C4-2B (cell line): Measurements from ENCODE around the gene DLGAP4.

Experiments
- H3K27ac ChIP-seq: fragments of 450-650 bp; 2 replicates; pipeline ENCODE4 v1.5.1; 2017
- ZFX ChIP-seq: fragments of 450-650 bp; IDR thresholded peaks from 2 replicates; pipeline ENCODE4 v1.6.1; 2017
- TF ChIP-seq, protein P1 (sequence below): fragments of 450-650 bp; conservative IDR thresholded peaks from 2 replicates; pipeline ENCODE4 v1.5.1; 2017; ENCODE audit warnings: mild to moderate bottlenecking

The DLGAP4 gene

DNA sequence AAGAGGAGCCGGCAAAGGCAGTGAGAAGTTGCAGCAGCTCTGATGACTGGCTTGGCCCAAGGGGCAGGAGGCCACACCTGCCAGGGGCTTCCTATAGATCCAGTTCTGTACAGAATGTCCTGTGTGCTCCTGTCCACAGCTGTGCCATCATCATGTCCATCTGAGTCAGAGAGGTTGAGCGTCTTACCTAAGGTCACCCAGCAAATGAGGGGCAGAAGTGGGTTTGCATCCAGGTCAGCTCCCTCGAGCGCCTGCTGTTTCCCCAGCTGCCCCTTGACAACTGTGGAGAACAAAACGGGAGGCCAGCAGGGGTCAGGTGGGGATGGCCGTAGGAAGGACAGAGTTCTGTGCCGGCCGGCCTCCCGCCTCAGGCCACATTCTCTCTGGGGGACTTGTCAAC, 47.6 kb downstream of the DLGAP4 start:
- TF ChIP-seq, protein P1, sequence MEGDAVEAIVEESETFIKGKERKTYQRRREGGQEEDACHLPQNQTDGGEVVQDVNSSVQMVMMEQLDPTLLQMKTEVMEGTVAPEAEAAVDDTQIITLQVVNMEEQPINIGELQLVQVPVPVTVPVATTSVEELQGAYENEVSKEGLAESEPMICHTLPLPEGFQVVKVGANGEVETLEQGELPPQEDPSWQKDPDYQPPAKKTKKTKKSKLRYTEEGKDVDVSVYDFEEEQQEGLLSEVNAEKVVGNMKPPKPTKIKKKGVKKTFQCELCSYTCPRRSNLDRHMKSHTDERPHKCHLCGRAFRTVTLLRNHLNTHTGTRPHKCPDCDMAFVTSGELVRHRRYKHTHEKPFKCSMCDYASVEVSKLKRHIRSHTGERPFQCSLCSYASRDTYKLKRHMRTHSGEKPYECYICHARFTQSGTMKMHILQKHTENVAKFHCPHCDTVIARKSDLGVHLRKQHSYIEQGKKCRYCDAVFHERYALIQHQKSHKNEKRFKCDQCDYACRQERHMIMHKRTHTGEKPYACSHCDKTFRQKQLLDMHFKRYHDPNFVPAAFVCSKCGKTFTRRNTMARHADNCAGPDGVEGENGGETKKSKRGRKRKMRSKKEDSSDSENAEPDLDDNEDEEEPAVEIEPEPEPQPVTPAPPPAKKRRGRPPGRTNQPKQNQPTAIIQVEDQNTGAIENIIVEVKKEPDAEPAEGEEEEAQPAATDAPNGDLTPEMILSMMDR, result no peak
- TF ChIP-seq ZFX, result no peak
- no peak overlapping the region for H3K27ac ChIP-seq

DNA sequence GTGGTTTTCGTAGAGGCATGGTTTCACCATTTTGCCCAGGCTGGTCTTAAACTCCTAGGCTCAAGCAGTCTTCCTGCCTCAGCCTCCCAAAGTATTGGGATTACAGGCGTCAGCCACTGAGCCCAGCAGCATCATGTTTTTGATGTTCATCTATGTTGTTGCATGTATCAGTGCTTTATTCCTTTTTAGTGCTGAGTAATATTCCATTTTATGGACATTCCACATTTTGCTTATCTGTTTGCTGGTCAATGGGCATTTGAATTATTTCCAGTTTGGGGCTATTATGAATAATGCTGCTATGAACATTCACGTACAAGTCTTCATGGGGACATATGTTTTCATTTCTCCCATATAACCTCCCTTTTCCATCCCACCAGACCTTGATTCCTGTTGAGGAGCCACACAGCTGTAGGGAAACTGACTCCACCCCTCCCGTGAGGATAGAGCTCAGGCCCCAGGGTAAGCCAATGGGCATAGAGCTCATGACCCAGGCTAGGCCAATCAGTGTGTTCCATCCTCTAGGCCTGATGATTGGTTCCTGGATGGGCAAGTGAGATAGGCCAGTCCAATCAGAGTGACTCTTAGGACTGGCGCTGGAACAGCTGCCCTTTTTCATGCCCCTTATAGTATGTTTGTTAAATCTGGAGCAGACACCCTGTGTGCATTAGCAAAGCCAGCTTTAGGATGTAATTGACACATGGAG, 49.5 kb downstream of the DLGAP4 start:
- H3K27ac ChIP-seq, result no peak overlapping the region
- TF ChIP-seq ZFX, result no peak
- TF ChIP-seq, protein P1, result no peak

DNA sequence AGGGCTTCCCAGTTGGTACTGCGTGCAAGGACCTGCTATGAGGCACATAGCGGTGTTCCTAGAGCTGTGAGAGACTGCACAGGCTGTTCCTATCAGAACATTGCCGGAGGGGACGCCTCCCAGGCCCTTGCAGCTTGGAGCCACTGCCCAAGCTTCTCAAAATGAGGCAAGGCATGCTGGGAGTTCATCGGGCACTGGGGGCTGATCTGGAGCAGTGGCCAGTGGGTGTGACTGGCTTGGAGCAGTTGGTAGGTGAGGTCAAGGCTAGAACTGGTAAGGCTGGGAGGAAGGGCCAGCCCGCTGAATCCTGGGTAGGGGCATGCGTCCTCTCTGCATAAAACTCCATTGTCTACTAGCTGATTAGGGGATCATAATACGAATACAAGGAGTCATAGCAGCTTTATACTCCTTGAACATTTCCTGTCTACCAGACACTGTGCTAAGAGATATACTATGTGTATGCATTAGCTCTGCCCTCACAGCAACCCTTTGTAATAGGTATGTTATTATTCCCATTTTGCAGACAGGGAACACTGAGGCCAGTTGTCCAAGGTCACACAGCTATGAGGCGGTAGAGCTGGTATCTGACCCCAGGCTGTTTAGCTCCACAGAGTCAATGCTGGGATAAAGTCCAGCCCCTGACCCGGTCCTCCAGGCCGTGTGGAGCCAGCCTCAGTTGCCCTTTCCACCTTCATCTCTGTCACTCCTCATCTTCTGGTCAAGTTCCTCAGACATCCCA, 53.7 kb downstream of the DLGAP4 start:
- no peak for TF ChIP-seq ZFX
- TF ChIP-seq, protein P1, result no peak
- H3K27ac ChIP-seq, result no peak overlapping the region

DNA sequence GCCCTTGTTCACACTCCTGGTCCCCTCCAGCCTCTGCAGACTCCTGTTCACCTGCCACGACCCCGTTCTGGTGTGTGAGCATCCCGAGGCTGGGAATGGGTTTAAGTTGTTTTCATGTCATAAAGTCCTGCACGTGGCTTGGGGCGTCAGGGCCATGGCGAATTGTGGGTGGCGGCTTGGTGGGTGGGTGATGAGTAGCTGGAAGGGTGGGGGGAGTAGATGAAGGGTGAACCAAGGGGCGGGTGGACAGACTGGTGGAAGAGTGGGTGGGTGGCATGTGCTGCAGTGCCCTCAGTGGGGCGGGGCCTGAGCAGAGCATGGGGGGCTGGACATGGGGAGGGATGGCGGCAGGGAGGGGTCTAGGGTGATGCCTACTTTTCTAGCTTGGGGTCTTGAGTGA, 54.3 kb downstream of the DLGAP4 start:
- H3K27ac ChIP-seq, result no peak overlapping the region
- TF ChIP-seq ZFX, result no peak
- TF ChIP-seq, protein P1, result no peak

DNA sequence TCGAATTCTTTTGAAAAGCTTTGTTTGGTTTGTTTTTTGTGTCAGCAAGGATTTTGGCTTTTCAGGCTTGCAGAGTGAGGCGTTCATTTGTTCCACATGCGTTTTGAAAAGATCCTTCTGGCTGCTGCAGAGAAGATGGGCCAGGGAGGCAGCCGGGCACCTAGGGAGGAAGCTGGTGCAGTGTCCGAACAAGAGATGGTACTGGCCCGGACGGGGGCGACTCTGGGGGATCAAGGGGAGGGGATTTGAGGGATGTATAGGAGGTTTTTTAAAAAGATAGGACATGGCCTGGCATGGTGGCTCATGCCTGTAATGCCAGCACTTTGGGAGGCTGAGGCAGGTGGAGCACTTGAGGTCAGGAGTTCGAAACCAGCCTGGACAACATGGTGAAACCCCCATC, 55.3 kb downstream of the DLGAP4 start:
- no peak for TF ChIP-seq ZFX
- TF ChIP-seq, protein P1, result no peak

DNA sequence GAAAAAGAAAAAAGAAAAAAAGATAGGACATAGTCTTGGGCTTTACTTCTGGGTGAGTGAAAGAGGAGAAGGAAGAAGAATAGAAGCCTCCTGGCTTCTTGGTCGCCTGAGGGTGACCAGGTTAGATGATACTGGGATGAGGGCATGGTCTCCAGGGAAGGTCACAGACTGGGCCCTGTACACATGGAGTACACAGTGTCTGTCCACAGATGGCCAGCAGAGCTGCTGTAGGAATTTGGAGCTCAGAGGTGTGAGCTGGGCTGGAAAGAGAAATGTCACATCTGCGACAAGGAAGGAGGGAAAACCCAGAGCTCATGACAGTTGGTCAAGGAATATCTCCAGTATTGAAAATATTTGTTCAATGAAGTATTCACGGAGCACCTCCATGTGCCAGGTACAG, 56.1 kb downstream of the DLGAP4 start:
- TF ChIP-seq, protein P1, result no peak
- TF ChIP-seq ZFX, result no peak

More for the DNA sequence above, 55.3 kb downstream of the DLGAP4 start:
- no peak overlapping the region for H3K27ac ChIP-seq

DNA sequence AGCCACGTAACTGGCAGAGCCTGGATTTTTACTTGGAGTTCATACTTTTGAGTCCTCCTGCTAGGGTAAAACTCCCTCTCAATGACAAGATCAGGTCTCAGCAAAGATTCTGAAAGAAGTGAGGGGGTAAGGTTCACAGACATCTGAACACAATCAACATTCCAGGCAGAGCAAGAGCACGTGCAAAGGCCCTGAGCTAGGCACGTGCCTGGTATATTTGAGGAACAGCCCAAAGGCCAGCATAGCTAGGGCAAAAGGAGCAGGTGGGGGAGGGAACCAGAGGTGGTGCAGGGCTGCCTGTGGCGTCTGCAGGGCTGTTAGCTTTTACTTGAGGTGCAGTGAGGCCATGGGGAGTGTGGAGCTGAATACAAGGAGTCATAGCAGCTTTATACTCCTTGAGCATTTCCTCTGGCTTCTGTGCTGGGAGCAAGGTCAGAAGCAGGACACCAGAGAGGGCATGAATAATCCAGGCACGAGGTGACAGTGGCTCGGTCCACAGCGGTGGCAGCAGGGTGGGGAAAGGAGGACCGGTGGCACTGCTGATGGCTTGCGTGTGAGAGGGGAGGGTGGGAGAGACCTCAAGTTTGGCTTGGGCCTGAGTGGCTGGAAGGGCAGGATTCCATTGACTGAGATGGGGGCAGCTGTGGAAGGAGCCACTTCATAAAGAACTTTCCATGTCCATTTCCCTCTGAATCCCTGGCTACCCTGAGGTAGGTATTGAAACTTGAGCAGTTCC, 57.0 kb downstream of the DLGAP4 start:
- no peak for TF ChIP-seq ZFX
- TF ChIP-seq, protein P1, result no peak
- no peak overlapping the region for H3K27ac ChIP-seq

More for the DNA sequence above, 56.1 kb downstream of the DLGAP4 start:
- H3K27ac ChIP-seq, result no peak overlapping the region
